Liver (tissue), 3 donors: ENCODE data around the gene PHC3.

Experiments
- ATF3 ChIP-seq: IDR thresholded peaks from 2 replicates; pipeline ENCODE4 v1.6.1; 2016; ENCODE audit warnings: antibody characterized with exemption
- ZBTB33 ChIP-seq: IDR thresholded peaks from 2 replicates; pipeline ENCODE4 v1.6.1; 2016; ENCODE audit warnings: antibody characterized with exemption
- TF ChIP-seq, protein P1 (sequence below): fragments of 150-350 bp; IDR thresholded peaks from 2 replicates; pipeline ENCODE4 v1.5.1; 2017; ENCODE audit warnings: improper control_type of control experiment, low read depth, low read length; ENCODE audit not compliant: missing input control
- donor health status: healthy.
- donor health status: healthy.

GRCh38 chr3:170163956-170164645, 17.4 kb downstream of the PHC3 start:
- no peak for TF ChIP-seq ATF3
- TF ChIP-seq, protein P1, sequence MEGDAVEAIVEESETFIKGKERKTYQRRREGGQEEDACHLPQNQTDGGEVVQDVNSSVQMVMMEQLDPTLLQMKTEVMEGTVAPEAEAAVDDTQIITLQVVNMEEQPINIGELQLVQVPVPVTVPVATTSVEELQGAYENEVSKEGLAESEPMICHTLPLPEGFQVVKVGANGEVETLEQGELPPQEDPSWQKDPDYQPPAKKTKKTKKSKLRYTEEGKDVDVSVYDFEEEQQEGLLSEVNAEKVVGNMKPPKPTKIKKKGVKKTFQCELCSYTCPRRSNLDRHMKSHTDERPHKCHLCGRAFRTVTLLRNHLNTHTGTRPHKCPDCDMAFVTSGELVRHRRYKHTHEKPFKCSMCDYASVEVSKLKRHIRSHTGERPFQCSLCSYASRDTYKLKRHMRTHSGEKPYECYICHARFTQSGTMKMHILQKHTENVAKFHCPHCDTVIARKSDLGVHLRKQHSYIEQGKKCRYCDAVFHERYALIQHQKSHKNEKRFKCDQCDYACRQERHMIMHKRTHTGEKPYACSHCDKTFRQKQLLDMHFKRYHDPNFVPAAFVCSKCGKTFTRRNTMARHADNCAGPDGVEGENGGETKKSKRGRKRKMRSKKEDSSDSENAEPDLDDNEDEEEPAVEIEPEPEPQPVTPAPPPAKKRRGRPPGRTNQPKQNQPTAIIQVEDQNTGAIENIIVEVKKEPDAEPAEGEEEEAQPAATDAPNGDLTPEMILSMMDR = no peak
- TF ChIP-seq ZBTB33 = no peak
